Lung (tissue), 12 donors: ENCODE results near the gene PLK5. TPM values are rescaled to one million over a fixed set of nuclear protein-coding genes. Genes with fewer than 3 reads are reported as not detected.

Source experiments
- ATAC-seq: fragments of 200-7000 bp; cut with Tn5 transposase; one replicate; pipeline ENCODE4 v1.9.1; 2020; ENCODE audit warnings: moderate number of reproducible peaks; ENCODE audit not compliant: insufficient read depth, low FRiP score
- DNase-seq, 3 donors: peaks; one replicate each; pipeline ENCODE4 v3.0.0-alpha.2; 2013 to 2017
- H3K27ac ChIP-seq, 2 donors: one replicate each; pipeline ENCODE4 v1.5.1; 2013; ENCODE audit warnings: mild to moderate bottlenecking in 2 of 2, moderate library complexity in 2 of 2, control low read depth in 1 of 2, inconsistent platforms in 1 of 2, low read depth in 1 of 2, low read length in 1 of 2
- H3K27me3 ChIP-seq, 3 donors: one replicate each; pipeline ENCODE4 v1.5.1; 2013; ENCODE audit warnings: low read length in 2 of 3; ENCODE audit not compliant: control insufficient read depth in 3 of 3, insufficient read depth in 3 of 3
- H3K36me3 ChIP-seq, 4 donors: one replicate each; pipeline ENCODE4 v1.5.1; 2013; ENCODE audit warnings: low read length in 4 of 4, mild to moderate bottlenecking in 1 of 4, moderate library complexity in 1 of 4; ENCODE audit not compliant: control insufficient read depth in 4 of 4, insufficient read depth in 4 of 4
- H3K4me1 ChIP-seq, 5 donors: one replicate each; pipeline ENCODE4 v1.5.1; 2013; ENCODE audit warnings: low read length in 5 of 5, mild to moderate bottlenecking in 2 of 5, moderate library complexity in 1 of 5; ENCODE audit not compliant: control insufficient read depth in 5 of 5, insufficient read depth in 5 of 5
- H3K4me3 ChIP-seq: one replicate; pipeline ENCODE4 v1.5.1; 2013; ENCODE audit warnings: mild to moderate bottlenecking, control low read depth, moderate library complexity
- H3K9ac ChIP-seq, 2 donors: one replicate each; pipeline ENCODE4 v1.5.1; 2013; ENCODE audit warnings: low read length in 2 of 2, control low read depth in 1 of 2; ENCODE audit not compliant: insufficient read depth in 1 of 2
- H3K9me3 ChIP-seq, 4 donors: one replicate each; pipeline ENCODE4 v1.5.1; 2013; ENCODE audit warnings: low read length in 3 of 4, mild to moderate bottlenecking in 1 of 4, moderate library complexity in 1 of 4; ENCODE audit not compliant: control insufficient read depth in 4 of 4, insufficient read depth in 3 of 4
- CTCF ChIP-seq: IDR thresholded peaks from 2 replicates; pipeline ENCODE4 v1.5.1; 2012; ENCODE audit warnings: mild to moderate bottlenecking; ENCODE audit errors: control extremely low read depth, extremely low read depth
- WGBS, 2 donors: extraction: QIAGEN DNeasy Blood & Tissue Kit; methylation state at CpG; one replicate each; pipeline ENCODE4 v1.1.7; 2013; 5-methylcytosine and 5-hydroxymethylcytosine counted together
- polyA plus RNA-seq, 2 donors: library from polyadenylated mRNA; stranded (reverse); fragments of 200-250 nt; gene quantifications; one replicate each; pipeline ENCODE4 v1.2.1, GENCODE V29; 2013
- total RNA-seq, 2 donors: library from RNA; depleted of rRNA in 1 of 2; stranded (reverse); fragments of >200 nt in 1 of 2; gene quantifications; one replicate each; pipeline ENCODE4 v1.2.1, GENCODE V29; 2014 to 2021
- donor health status: control.
- donor health status: control.
- donor health status: Bipolar disorder and iron deficiency.
- donor health status: healthy.
- donor health status: DM: yes; HTN: yes; CAD: no.

PLK5 gene
- total and polyA plus RNA-seq, 4 donors = 0.09 TPM; not detected in 3

GRCh38 chr19:1568320-1569019 is 44.6 kb downstream of the PLK5 start, which contains the start of gene MEX3D:
Gene MEX3D (minus strand): TSS chr19:1568325. CDS start chr19:1568058, 267 bp downstream.
- Histone ChIP-seq H3K4me1 (peaks cover 0 to 12% (median 0%) of the 10 kb centered on the region in 5 donors), H3K4me3 (peak within 1 kb of the TSS; percentile 75), H3K36me3 (peaks cover 0 to 9% (median 3%) of the 10 kb centered on the region in 4 donors), H3K27me3 (no peaks in the 10 kb centered on the region), H3K9ac (peak within 1 kb of the TSS; percentile 61 to 91), H3K9me3 (no peaks in the 10 kb centered on the region), H3K27ac (peak within 1 kb of the TSS; percentile 73 to 90)
- no peak for TF ChIP-seq CTCF
- DNase-seq (peak; percentile 80 to 82 (median 81)), ATAC-seq (peak; percentile 81)
- 7 to 36% methylated on average over 14 to 63 of the region's 63 CpGs for WGBS, 2 donors

- ATAC-seq (no peak), DNase-seq (no peak)
- 61 to 73% methylated on average over 4 of the region's 4 CpGs for WGBS, 2 donors
- Histone ChIP-seq H3K36me3 (peaks cover 0 to 4% (median under 1%) of the 10 kb centered on the region in 4 donors), H3K4me3 (no peak overlapping the region), H3K9me3 (no peaks in the 10 kb centered on the region), H3K4me1 (peaks cover 0 to 12% (median 0%) of the 10 kb centered on the region in 5 donors), H3K27me3 (no peaks in the 10 kb centered on the region), H3K27ac (no peak overlapping the region), H3K9ac (no peak overlapping the region)
- no peak for TF ChIP-seq CTCF
Observed at GRCh38 chr19:1569997-1570396, 46.1 kb downstream of the PLK5 start.

GRCh38 chr19:1570836-1571235 is 47.0 kb downstream of the PLK5 start:
- Histone ChIP-seq H3K27me3 (no peaks in the 10 kb centered on the region), H3K4me3 (no peak overlapping the region), H3K27ac (no peak overlapping the region), H3K36me3 (no peaks in the 10 kb centered on the region), H3K4me1 (peaks cover 0 to 10% (median 0%) of the 10 kb centered on the region in 5 donors), H3K9ac (no peak overlapping the region), H3K9me3 (no peaks in the 10 kb centered on the region)
- no peak for ATAC-seq
- 95% methylated on average over 13 of the region's 13 CpGs for WGBS, 2 donors
- TF ChIP-seq CTCF = no peak
- no peak for DNase-seq
